ENCODE data around the gene MYF5.

MYF5 gene

DNA sequence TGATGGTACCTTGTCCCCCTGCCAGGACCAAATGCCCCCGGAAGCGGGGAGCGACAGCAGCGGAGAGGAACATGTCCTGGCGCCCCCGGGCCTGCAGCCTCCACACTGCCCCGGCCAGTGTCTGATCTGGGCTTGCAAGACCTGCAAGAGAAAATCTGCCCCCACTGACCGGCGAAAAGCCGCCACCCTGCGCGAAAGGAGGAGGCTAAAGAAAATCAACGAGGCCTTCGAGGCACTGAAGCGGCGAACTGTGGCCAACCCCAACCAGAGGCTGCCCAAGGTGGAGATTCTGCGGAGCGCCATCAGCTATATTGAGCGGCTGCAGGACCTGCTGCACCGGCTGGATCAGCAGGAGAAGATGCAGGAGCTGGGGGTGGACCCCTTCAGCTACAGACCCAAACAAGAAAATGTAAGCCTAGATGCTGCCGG, 8.9 kb upstream of the MYF5 start:
- no peak for DNase-seq

DNA sequence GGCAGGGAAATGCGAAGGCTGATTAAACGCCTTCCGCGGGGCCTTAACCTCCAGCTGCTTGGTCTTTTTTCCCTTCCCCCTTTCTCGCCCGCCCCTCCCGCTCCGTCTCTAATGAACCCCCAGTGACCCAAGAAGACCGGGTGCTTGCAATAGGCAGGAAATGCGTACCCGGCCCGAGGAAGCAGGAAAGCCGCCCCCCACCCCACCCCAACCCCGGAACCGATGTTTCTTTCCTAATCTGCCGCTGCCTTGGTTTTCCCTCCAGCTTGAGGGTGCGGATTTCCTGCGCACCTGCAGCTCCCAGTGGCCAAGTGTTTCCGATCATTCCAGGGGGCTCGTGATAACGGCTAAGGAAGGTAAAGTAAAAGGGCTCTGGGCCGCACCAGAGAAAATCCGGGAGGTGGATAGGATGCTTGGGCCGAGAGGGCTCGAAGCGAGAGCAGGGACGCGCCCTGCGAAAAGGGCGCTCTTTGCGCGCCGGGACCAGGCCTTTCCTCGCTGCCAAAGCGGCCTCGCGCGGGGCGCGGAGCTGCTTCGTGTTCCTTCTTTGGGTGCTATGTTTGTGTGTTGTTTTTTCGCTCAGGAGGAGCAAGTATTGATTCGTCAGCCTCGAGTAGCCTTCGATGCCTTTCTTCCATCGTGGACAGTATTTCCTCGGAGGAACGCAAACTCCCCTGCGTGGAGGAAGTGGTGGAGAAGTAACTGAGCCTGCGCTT, 8.3 kb upstream of the MYF5 start:
- no peak for DNase-seq

DNA sequence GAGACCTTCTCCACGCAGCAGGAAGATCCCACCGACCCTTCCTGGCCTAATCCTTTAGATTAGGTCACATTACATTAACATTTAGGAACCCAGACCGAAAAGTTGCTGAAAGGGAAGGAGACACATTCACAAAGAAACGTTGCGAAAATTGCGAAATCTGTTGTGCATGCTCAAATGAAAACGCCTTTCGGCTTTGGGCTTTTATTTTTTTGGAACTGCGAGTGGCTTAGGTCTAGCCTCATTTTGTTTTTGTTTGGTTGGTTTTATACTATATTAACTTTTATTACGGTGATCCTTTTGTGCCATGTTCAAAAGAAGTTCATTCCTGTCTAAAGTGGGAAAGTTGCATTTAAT, 7.8 kb upstream of the MYF5 start:
- no peak for DNase-seq

DNA sequence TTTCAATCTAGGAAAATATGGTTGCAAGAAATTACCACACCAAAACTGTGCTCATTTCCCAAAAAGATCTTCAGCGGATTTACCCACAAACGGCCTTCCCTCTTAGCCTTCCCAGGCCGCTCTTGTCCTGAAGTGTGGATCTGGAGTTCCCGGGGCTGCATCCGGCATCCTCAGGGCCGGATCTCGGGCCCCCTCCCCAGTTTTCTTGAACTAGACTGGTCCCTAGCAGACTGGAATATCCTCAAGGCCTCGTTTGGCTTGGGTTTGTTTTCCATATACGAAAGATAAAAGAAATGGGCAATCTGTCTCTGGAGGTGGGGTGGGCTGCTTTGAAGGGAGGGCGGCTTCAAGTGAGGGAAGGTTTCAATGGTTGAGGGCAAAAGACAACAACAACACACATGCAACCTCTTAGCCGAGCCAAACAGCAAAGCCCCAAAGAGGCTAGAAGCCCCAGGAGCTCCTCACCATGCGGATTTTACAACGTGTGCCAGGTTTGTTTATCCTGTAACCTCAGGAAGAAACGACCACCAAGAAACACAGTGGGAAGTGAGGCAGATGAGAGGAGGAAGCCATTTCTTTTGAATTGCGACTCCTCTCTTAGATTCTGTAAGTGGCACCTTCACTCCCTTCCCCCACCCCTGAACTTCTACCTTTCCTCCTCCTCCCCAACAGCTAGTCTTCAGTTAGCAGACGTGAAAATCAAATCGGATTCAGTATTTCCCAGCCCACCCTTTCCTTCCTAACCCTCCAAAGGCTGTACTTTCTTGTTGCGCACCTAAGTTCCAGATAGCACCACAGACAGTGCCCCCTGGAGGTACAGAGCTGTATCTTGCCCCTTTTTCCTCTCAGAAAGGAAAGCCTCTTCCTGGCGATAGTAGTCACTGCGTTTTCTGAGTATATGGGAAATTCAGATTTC, 6.6 kb upstream of the MYF5 start:
- no peak for DNase-seq

DNA sequence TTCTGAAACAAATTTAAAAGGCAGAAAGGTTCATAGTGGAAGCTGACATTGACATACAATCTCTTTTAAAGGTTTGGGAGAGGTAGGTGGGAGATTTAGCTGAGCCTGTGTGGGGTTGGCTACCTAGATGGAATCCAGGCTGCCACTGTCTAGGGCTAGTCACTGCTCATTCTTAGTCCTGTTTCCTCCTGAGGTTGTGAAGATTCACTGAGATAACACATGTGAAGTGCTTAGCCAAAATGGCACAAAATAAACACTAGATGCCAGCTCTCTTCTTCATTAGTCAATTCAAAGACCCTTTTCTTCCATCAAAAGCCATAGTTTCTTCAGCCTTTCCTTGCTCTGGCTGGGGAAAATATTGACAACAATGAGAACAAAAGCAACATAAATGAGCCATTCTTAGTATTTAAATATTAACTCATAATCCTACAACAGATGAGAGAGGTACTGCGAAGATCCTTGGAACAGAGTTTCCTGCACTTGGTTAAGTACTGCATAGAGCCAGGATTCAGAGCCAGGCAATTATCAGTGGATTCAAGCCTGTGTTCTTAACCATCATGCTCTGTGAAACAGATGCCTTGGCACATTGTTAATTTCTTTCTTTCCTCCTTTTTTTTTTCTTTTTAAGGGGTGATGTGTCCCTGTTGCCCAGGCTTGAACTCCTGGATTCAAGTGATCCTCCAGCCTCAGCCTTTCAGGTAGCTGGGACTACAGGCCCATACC, 5.8 kb upstream of the MYF5 start:
- no peak for DNase-seq

DNA sequence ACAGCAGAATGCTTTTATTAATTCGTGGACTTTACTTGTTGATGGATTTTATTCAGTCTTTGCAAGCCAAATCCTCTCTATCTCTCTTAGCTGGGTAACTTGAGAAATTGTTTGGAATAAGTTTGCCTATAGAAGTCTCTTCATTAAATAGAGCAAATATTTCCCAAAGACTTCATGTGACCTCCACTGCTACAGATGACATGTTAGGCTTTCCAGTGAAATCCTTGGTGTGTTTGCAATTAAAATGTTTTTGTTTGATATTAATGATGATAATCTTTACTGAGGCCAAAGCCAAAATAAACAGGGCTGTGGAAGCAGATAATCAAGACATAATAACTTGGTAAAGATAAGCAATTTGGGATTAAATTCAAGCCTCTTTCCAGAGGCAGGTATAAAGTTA, 4.8 kb upstream of the MYF5 start:
- DNase-seq = no peak

DNA sequence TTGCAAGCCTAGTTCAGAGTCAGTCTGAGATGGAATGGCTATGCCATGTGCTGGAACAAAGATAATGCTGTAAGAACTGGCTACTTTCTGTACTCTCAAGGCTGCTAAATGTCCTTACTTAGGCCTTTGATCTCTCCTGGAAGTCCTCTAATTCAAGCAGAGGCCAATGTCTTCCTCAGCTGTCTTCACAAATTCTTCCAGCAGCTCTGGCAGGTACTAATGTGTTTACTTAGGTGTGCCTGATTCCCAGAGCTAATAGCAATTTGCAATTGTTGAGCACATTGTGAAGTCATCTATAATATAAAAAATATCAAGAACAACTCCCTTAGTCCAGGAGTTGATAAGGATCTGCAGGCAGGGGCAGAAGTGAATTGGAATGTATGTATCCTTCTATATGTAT, 3.8 kb upstream of the MYF5 start:
- no peak for DNase-seq

DNA sequence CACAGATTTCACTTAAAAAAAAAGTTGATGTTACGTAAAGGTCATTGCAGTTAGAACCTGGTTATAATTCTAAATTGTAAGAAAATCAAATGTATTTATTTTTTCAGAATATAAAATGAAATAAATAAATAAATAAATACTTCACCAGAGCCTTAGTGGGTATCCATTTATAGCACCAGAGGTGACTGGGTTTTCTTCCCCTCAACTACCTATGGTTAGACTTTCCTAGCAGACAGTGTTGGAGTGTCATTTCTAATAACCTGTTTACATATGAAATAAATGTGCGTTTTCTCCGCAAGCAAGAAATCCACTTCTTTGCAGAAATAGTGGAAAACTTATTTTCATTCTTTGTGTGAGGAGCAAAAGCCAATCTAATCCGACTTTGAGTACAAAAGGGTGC, 3.3 kb upstream of the MYF5 start:
- no peak for DNase-seq

DNA sequence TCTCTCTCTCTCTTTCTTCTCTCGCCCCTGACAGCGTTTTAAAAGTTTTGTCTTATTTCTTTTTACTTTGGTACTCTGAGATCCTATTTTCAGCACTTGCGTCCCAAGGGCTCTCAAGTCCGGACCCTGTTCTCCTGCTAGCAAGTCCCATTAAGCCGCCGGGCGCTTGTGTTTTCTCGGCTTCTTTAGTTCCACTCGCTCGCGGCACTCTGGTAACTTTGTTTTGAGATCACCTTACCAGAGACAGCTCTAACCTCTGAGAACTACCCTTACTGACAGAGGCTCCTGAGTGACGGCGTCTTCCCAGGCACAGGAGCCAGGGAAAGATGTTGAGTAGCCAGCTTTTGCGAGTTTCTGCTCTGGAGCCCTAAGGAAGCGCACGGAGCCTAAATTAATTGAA, 2.7 kb upstream of the MYF5 start:
- no peak for DNase-seq

DNA sequence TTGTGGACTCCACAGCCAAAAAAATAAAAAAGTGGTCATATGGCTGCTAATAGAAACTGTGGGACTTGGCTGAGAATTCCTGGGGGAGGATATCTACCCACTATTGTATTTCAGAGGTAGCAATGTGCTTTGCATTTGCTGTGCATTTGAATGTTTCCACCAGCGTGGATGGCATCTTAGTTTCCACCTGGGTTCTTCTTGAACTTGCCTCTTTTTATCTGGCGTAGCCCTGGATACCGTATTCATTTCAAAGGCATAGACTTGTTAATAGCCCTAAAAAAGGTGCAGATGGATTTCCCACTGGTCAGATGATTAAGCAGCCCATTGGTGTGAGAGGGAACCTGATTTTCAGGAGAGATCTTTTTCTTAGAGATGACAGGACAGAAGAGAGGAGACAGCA, 1.9 kb upstream of the MYF5 start:
- DNase-seq = no peak

DNA sequence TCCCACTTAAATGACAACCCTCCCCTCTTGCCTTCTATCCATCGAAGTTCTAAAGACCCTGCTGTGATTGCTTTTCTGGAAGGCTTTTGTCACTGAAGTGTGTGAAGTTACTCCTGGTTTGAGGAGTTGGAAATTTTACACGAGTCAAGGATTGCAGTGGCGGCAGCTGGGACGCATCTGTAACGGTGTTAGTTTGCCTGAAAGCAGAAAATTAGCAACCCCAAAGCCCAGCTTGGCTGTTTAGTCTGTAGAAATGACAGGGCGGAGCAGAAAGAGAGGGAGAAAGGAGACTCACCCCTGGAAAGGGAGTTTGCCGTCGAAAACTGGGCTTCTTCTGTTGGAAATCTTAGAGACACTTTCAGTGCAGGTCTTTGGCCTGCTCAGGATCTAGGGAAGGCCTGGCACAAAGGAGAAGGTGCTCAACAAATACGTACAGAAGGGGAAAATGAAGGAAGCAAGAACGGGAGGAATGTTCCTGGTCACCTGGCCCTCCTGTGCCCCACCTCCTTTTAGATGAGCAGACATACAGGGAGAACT, 931 bp upstream of the MYF5 start:
- DNase-seq = no peak

DNA sequence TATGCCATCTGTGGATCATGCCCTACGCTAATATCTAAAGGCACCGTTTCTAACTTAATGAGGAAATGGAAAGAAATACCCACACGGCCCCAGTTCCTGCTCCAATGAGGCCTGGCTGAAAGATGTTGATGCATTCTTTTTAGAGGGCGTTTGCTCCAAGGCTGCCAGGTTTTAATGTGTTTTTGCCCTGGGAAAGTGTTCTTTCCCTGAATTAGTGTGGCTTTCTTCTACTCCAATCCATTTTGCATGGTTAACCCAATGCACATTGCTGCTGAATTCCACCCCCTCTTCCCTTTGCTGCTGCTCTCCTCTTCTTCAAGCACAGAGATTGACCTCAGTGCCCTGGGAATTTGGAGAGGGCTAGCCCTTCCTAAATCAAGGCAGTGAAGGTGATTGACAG, 1.1 kb downstream of the MYF5 start:
- DNase-seq = no peak

DNA sequence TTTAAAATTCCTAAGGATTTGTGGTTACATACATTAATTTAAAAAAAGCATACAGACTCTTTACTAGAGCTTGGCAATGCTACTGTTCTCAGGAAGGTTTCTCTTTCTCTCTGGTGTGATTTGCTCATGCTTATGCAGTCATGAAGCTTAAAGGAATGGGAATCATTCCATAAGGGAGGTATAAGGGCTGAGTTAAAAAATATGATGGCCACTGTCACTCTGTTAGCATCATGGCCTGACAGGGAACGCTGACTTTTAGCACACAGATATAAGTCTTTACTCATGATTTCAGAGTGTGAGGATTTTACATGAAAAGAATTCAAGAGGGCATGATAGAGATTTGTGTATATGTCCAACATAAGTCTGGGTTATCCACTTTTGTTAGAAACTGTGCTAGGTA, 3.8 kb downstream of the MYF5 start:
- DNase-seq = no peak

DNA sequence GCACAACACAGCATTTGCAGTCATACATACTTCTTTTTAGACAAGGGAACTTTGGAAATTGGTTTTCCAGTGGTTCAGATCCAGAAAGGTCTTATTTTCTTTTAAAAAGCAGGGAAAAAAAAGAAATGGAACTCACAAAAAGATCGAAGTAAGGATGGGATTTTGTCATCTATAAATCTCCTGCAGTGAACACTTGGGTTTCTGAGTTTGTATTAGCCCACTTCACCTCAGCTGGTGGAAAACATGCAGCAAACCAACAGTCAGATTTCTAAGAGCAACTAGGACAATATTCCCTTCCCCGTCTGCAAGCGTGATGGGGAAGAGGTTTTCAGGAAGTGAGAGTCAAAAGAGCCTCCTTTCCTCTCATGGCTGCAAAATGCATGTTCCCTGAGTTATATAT, 4.6 kb downstream of the MYF5 start:
- no peak for DNase-seq

DNA sequence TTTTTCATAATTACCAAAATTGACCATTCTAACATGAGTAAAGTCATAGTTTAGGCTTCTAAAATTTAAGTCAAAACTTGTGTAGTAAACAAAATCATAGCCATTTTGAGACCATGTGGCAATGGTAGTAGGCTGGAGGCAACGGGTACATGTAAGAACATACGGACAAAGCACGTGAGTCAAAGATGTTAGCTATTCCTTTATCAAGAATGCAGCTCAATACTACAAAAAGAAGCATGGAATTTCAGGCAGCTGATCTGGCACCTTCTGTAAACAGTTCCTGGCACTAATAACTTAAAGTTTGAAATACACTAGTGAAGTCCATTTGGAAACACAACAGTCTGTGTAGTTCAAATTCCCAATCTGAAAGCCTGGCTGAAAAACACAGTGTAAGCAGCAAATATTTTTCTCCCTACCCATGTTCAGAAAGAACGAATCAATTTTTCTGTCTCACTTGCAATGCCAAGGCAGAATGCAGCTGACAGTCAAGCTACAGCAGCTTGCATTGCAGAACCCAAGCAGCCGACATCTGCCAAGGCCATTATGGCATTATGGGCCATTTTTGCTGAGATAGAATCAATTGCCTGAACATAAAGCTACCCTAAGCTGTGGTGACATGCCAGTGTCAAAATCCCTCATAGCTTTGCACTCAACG, 29.3 kb downstream of the MYF5 start:
- no peak for DNase-seq

DNA sequence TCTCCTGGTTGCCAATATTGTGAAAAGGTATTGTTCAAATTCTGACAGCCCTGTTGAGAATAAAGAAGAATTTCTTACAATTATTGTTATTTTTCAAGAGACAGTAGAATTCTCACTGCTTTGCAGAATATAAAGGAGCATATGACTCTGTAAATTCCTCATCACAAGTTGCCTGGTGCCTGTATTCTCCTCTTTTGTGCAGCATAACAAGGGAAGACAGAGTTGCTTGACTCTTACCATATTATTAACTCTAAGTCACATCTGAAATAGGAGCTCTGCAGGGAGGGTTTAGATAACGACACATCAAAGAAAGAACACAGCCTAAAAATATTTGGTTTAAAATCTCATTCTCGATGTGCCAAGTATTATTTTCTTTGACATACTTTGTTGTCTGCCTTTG, 31.1 kb downstream of the MYF5 start:
- DNase-seq = peak in 1 of 51 donors; percentile 57

DNA sequence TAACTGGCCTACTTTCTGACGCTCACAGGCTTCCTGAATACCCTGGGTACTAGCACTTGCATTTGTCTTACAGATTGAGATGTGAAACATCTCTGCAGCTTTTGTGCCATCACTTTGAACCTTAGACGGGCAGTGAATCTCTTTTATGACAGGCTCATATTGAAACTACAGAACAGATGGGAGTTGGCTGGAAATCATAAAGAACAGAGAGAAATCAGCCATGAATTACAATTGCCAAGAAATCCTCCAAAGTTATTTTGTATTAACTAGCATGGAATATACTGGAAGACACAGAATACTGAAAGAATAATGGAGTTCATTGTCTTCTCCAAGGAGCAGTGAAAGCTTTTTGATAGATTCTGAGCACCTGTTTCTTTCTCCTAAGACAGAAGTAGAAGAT, 32.7 kb downstream of the MYF5 start:
- DNase-seq = no peak

DNA sequence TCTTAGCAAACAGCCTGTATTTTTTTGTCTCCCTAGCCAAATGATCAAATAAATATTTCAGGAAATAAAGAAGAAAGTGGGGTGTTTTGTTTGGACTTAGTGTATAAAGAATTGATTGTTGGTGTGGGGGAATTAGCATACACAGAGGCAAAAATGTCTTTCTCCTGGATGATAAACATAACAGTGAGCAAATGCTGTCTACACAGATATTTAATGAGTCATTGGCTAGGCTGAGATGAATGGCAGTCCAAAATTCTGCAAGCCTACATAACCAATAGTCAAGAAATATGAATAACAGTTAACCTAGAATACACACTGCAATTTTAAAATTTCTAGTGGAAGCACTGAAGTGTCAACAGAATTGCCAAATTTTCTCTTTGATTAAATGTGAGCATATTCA, 35.8 kb downstream of the MYF5 start:
- DNase-seq = no peak

DNA sequence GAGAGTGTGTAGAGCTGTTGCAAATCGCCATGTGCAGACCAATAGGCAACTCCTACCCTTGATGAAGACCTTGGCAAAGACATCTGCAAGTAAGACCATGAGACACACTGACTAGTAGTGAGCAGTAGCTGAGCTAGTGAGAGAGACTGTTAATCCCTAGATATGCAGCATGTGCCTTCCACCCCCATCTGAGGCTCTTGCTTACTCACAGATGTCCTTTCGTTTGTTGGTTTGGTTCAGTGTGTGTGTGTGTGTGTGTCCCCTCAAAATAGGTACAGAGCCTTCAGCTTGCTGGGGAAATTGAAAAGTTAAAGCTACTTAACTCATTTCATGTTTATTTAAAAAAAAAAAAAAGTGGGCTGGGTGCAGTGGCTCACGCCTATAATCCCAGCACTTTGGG, 37.6 kb downstream of the MYF5 start:
- no peak for DNase-seq

DNA sequence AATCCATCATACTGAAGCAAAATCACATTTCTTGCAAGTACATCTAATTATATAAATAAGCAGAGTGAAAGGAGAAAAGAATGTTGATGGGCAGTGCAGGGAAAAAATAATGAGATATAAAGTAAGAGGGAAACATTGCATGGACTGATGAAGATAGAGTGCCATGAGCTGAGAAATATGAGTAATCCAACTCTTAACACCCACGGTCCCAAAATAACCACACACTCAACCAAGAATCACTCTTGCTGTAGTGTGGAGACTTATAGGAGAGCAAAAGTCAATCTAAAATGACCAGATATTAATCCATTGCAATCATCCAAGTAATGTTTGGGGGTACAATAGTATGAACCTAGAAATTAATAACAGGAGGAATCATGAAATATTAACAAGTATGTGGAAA, 40.2 kb downstream of the MYF5 start:
- no peak for DNase-seq

DNA sequence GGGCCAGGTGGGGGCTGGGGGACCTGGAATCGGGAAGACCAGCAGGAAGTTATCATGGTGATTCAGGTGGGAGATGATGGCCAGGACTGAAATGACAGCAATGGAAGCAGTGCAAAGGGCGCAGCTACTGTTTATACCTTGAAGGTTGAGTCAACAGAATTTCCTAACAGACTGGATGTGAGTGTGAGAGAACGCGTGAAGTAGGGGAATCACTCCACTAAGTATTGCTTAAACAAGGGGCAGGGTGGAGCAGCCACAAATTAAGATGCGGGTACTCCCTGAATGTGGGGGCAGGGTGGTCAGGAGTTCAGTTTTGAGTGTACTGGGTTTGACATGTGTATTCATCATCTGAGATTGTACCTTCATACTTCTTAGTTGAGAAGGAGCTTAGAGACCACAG, 45.1 kb downstream of the MYF5 start:
- DNase-seq = no peak

DNA sequence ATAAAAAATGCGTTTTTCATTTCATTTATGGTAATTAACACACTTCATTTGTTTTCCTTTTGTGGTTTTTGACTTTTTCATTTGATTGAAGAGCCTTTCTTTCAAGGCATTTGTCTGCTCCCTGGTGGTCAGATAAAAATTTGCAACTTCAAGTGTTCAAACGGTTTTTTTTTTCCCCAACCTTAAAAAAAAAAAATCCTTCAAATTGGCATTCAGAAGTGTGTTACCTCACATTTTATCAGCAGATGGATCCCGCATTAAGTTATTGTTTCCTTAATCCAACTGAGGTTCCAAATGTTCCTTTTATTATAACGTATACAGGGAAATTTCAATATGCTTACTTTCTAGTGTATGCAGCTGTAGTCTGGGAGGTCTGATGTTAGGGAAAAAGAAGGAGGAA, 47.2 kb downstream of the MYF5 start:
- peak in 2 of 51 donors; percentile 1 to 8 for DNase-seq
